Mammary epithelial cell (primary cell): Measurements from ENCODE around the gene LIMA1.

Source experiments
- EZH2 ChIP-seq: IDR thresholded peaks from 2 replicates; pipeline ENCODE4 v1.6.1; 2012; ENCODE audit warnings: low read length, inconsistent platforms, borderline replicate concordance
- TF ChIP-seq, protein P1 (sequence below), 2 donors: IDR thresholded peaks in 1 of 2; conservative IDR thresholded peaks in 1 of 2; 2 replicates each; pipeline ENCODE4 v1.5.1; 2011 to 2012; ENCODE audit warnings: inconsistent platforms in 2 of 2, low read length in 2 of 2, mild to moderate bottlenecking in 2 of 2, control low read depth in 1 of 2, low read depth in 1 of 2; ENCODE audit not compliant: insufficient read depth in 1 of 2; ENCODE audit errors: extremely low read depth in 1 of 2

GRCh38 chr12:50313256-50313931 lies 30.1 kb upstream of the LIMA1 start:
- TF ChIP-seq, protein P1, sequence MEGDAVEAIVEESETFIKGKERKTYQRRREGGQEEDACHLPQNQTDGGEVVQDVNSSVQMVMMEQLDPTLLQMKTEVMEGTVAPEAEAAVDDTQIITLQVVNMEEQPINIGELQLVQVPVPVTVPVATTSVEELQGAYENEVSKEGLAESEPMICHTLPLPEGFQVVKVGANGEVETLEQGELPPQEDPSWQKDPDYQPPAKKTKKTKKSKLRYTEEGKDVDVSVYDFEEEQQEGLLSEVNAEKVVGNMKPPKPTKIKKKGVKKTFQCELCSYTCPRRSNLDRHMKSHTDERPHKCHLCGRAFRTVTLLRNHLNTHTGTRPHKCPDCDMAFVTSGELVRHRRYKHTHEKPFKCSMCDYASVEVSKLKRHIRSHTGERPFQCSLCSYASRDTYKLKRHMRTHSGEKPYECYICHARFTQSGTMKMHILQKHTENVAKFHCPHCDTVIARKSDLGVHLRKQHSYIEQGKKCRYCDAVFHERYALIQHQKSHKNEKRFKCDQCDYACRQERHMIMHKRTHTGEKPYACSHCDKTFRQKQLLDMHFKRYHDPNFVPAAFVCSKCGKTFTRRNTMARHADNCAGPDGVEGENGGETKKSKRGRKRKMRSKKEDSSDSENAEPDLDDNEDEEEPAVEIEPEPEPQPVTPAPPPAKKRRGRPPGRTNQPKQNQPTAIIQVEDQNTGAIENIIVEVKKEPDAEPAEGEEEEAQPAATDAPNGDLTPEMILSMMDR (conservative IDR thresholded peaks at IDR 0.05 in 1 of 2, IDR thresholded peaks at IDR 0.05 in 1 of 2; ENCODE audit: extremely low read depth in 1 of 2, insufficient read depth in 1 of 2, low read depth in 1 of 2, low read length in 2 of 2) = no peak
- TF ChIP-seq EZH2 = no peak
